ENCODE data around the gene NDUFS1.

Gene NDUFS1

GRCh38 chr2:206098471-206098870 lies 60.8 kb downstream of the NDUFS1 start:
- no peak for TF ChIP-seq CTCF (IDR thresholded peaks at IDR 0.05; ENCODE audit: borderline replicate concordance, insufficient read depth, low read depth, low read length)
- no peak overlapping the region for H3K4me3 ChIP-seq (ENCODE audit: low read depth, low read length)

GRCh38 chr2:206096876-206097275 lies 62.4 kb downstream of the NDUFS1 start:
- TF ChIP-seq CTCF (IDR thresholded peaks at IDR 0.05; ENCODE audit: borderline replicate concordance, insufficient read depth, low read depth, low read length) = no peak
- H3K4me3 ChIP-seq (ENCODE audit: low read depth, low read length) = no peak overlapping the region

GRCh38 chr2:206095536-206096332 lies 63.5 kb downstream of the NDUFS1 start:
- H3K4me3 ChIP-seq (ENCODE audit: low read depth, low read length) = no peak overlapping the region
- no peak for TF ChIP-seq CTCF (IDR thresholded peaks at IDR 0.05; ENCODE audit: borderline replicate concordance, insufficient read depth, low read depth, low read length)

- no peak overlapping the region for H3K4me3 ChIP-seq (ENCODE audit: low read depth, low read length)
- no peak for TF ChIP-seq CTCF (IDR thresholded peaks at IDR 0.05; ENCODE audit: borderline replicate concordance, insufficient read depth, low read depth, low read length)
These were observed 66.9 kb downstream of the NDUFS1 start for GRCh38 chr2:206092297-206092696.

GRCh38 chr2:206088248-206088647 lies 71.0 kb downstream of the NDUFS1 start:
- no peak overlapping the region for H3K4me3 ChIP-seq (ENCODE audit: low read depth, low read length)
- TF ChIP-seq CTCF (IDR thresholded peaks at IDR 0.05; ENCODE audit: borderline replicate concordance, insufficient read depth, low read depth, low read length) = no peak

GRCh38 chr2:206086716-206087350 lies 72.4 kb downstream of the NDUFS1 start:
- H3K4me3 ChIP-seq (ENCODE audit: low read depth, low read length) = peak overlapping the region; percentile 53
- no peak for TF ChIP-seq CTCF (IDR thresholded peaks at IDR 0.05; ENCODE audit: borderline replicate concordance, insufficient read depth, low read depth, low read length)

Measured in GM12875 (cell line).